OCI-LY7 (cell line): ENCODE data around the gene TRNAU1AP. TPM values are rescaled to one million over a fixed set of nuclear protein-coding genes. Genes with fewer than 3 reads are reported as not detected.

Source experiments
- BruUV-seq: library from RNA; stranded (reverse); fragments of 400-500 nt; replicated peaks from 2 replicates; lab custom pipeline; 2021; lab: Mats Ljungman, UMichigan
- CTCF ChIA-PET: fragments of 300-600 bp; sonication (Branson Sonifier 250); formaldehyde crosslinking; loops from one replicate; lab custom pipeline; 2022; ENCODE audit warnings: antibody characterized with exemption; ENCODE audit not compliant: unreplicated experiment; lab: Charles Lee
- POLR2A ChIA-PET: fragments of 300-600 bp; sonication (Branson Sonifier 250); formaldehyde crosslinking; loops from one replicate; lab custom pipeline; 2022; ENCODE audit warnings: antibody characterized with exemption; lab: Charles Lee
- DNase-seq: peaks from one replicate; pipeline ENCODE4 v3.0.0-alpha.2; 2015; ENCODE audit warnings: low spot score
- H2AFZ ChIP-seq: fragments of 200-600 bp; sonication (generic), shearing (Covaris generic); 2 replicates; pipeline ENCODE4 v1.6.1; 2014; ENCODE audit warnings: mild to moderate bottlenecking, antibody characterized with exemption, low read length, moderate library complexity
- H3K27ac ChIP-seq: fragments of 200-600 bp; sonication (generic); 2 replicates; pipeline ENCODE4 v1.5.1; 2014; ENCODE audit warnings: mixed run types, low read depth, mild to moderate bottlenecking, moderate library complexity, low read length, inconsistent platforms; ENCODE audit not compliant: poor library complexity, severe bottlenecking
- H3K36me3 ChIP-seq: fragments of 200-600 bp; sonication (generic); 2 replicates; pipeline ENCODE4 v1.6.1; 2014; ENCODE audit warnings: mild to moderate bottlenecking, antibody characterized with exemption, low read length, moderate library complexity, mixed read lengths; ENCODE audit not compliant: insufficient read depth
- H3K4me1 ChIP-seq: fragments of 200-600 bp; sonication (generic); 2 replicates; pipeline ENCODE4 v1.5.1; 2014; ENCODE audit warnings: mild to moderate bottlenecking, low read length; ENCODE audit not compliant: insufficient read depth, poor library complexity, severe bottlenecking
- H3K4me2 ChIP-seq: fragments of 200-600 bp; sonication (generic); 2 replicates; pipeline ENCODE4 v1.6.1; 2014; ENCODE audit warnings: mild to moderate bottlenecking, low read length
- H3K4me3 ChIP-seq: fragments of 200-600 bp; sonication (generic); 2 replicates; pipeline ENCODE4 v1.5.1; 2014; ENCODE audit warnings: mild to moderate bottlenecking, low read depth, low read length; ENCODE audit not compliant: poor library complexity, severe bottlenecking
- H3K79me2 ChIP-seq: fragments of 200-600 bp; sonication (generic); 2 replicates; pipeline ENCODE4 v1.6.1; 2016; ENCODE audit warnings: low read depth, mild to moderate bottlenecking, low read length, moderate library complexity, mixed read lengths; ENCODE audit not compliant: insufficient read depth
- H3K9me2 ChIP-seq: fragments of 200-600 bp; sonication (generic); 2 replicates; pipeline ENCODE4 v1.6.1; 2016; ENCODE audit warnings: mild to moderate bottlenecking, low read length, mixed read lengths; ENCODE audit not compliant: insufficient read depth
- H3K9me3 ChIP-seq: fragments of 200-600 bp; sonication (generic); 2 replicates; pipeline ENCODE4 v1.6.1; 2014; ENCODE audit warnings: mild to moderate bottlenecking, mixed run types, low read length, mixed read lengths
- H4K20me1 ChIP-seq: fragments of 200-600 bp; sonication (generic); 2 replicates; pipeline ENCODE4 v1.6.1; 2014; ENCODE audit warnings: mild to moderate bottlenecking, antibody characterized with exemption, low read length, moderate library complexity, mixed read lengths; ENCODE audit not compliant: insufficient read depth
- EZH2phosphoT487 ChIP-seq: fragments of 200-600 bp; sonication (generic); IDR thresholded peaks from 2 replicates; pipeline ENCODE4 v1.6.1; 2018; ENCODE audit warnings: low read depth, borderline replicate concordance, mild to moderate bottlenecking, mixed run types, antibody characterized with exemption, low read length, moderate library complexity, mixed read lengths
- intact Hi-C: fragments of 100-400 bp; cut with micrococcal nuclease; formaldehyde crosslinking; loops from one replicate; pipeline ENCODE4 v1.10.0; 2022; ENCODE audit not compliant: unreplicated experiment
- total RNA-seq, 2 experiments: library from RNA; depleted of rRNA in 1 of 2; stranded (reverse); fragments of >200 nt in 1 of 2; shearing (Covaris generic) in 1 of 2; gene quantifications; 2 replicates each; pipeline ENCODE4 v1.2.3, GENCODE V29; 2014 to 2022
- TF ChIP-seq, protein P1 (sequence below): fragments of 200-600 bp; sonication (generic); conservative IDR thresholded peaks from 2 replicates; pipeline ENCODE4 v1.5.1; 2014; ENCODE audit warnings: mild to moderate bottlenecking, antibody characterized with exemption, low read length, moderate library complexity, mixed read lengths

TRNAU1AP gene
- total RNA-seq, 2 experiments from 2014 or later, result 30.6 to 41.8 TPM

DNA sequence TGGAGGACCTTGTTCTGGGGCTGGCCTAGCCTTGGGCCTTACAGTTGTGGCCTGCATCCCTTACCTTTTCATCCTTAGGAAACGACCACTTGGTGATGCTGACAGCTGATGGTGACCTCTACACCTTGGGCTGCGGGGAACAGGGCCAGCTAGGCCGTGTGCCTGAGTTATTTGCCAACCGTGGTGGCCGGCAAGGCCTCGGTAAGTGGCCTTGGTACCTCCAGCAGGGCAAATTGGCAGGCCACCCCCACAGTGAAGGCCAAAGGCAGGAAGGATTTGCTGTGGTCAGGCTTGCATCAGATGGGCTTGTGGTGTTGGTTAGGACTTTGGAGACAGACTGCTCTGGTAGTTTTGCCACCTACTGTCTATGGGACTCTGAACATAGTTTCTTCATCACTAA lies 17.7 kb upstream of the TRNAU1AP start:
- Histone ChIP-seq H3K79me2 (peaks cover 1% of the 10 kb centered on the region; the same call in 1 of the 2 replicates), H3K9me2 (no peaks in the 10 kb centered on the region), H4K20me1 (no peaks in the 10 kb centered on the region), H3K27ac (no peak overlapping the region), H3K4me1 (no peaks in the 10 kb centered on the region), H3K4me3 (no peak overlapping the region), H3K9me3 (no peaks in the 10 kb centered on the region), H3K4me2 (no peak overlapping the region), H3K36me3 (peaks cover 90% of the 10 kb centered on the region), H2AFZ (no peak overlapping the region)
- intact Hi-C loops, result no loop called here
- TF ChIP-seq, protein P1, sequence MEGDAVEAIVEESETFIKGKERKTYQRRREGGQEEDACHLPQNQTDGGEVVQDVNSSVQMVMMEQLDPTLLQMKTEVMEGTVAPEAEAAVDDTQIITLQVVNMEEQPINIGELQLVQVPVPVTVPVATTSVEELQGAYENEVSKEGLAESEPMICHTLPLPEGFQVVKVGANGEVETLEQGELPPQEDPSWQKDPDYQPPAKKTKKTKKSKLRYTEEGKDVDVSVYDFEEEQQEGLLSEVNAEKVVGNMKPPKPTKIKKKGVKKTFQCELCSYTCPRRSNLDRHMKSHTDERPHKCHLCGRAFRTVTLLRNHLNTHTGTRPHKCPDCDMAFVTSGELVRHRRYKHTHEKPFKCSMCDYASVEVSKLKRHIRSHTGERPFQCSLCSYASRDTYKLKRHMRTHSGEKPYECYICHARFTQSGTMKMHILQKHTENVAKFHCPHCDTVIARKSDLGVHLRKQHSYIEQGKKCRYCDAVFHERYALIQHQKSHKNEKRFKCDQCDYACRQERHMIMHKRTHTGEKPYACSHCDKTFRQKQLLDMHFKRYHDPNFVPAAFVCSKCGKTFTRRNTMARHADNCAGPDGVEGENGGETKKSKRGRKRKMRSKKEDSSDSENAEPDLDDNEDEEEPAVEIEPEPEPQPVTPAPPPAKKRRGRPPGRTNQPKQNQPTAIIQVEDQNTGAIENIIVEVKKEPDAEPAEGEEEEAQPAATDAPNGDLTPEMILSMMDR, result no peak
- no peak for TF ChIP-seq EZH2phosphoT487
- no TSS peak for BruUV-seq
- DNase-seq, result no peak
- ChIA-PET POLR2A (no interaction called here), CTCF (no interaction called here)

DNA sequence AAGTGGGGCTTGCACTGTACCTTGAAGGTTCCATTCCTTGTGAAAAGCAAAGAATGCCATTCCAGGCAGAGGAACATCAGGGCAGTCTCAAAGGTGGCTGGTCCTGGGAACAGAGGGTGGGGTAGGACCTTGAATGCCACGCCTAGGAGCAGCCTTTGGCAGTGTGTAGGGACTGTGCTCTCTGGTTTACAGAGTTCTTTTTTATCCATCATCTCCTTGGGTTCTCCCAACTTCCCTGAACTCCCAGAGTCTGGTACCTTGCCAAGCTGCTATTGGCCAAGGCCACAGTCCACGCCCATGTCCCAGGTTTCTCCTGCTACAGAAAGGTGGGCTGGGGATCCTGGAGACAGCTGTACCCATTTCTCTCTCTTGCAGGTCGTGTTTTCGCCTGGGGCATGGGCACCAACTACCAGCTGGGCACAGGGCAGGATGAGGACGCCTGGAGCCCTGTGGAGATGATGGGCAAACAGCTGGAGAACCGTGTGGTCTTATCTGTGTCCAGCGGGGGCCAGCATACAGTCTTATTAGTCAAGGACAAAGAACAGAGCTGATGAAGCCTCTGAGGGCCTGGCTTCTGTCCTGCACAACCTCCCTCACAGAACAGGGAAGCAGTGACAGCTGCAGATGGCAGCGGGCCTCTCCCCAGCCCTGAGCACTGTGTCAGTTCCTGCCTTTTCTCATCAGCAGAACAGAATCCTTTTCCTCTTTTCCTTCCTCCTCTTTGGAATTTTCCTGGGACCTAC lies 15.3 kb upstream of the TRNAU1AP start:
- H3K9me3 ChIP-seq, result no peaks in the 10 kb centered on the region
- no TSS peak for BruUV-seq
- ChIA-PET POLR2A (no interaction called here), CTCF (no interaction called here)
- peaks cover 74% of the 10 kb centered on the region for H3K36me3 ChIP-seq
- no peak for TF ChIP-seq EZH2phosphoT487
- TF ChIP-seq, protein P1, result no peak
- no peaks in the 10 kb centered on the region for H3K79me2 ChIP-seq
- no peaks in the 10 kb centered on the region for H4K20me1 ChIP-seq
- DNase-seq, result no peak
- H3K4me1 ChIP-seq, result no peaks in the 10 kb centered on the region
- no peak overlapping the region for H3K27ac ChIP-seq
- H3K4me2 ChIP-seq, result no peak overlapping the region
- no peak overlapping the region for H2AFZ ChIP-seq
- no peak overlapping the region for H3K4me3 ChIP-seq
- H3K9me2 ChIP-seq, result no peaks in the 10 kb centered on the region
- intact Hi-C loops, result no loop called here

DNA sequence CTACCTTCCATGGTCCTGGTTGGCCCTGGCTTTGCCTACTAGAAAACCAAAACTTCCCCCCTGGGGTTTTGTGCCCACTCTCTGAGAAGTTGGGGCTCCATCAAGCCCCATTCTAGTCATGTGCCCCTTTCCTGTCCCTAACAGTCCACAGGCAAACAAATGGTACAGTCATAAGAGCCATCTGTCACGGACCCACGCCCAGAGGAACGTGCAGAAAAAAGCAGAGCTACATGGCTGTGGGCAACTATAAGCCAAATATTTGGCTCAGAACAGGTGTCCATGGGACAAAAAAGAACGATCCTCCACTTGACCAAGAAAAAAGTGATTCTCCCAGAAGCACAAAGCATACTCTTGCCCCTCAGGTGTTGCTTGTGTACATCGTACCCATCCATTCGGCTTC lies 14.6 kb upstream of the TRNAU1AP start:
- intact Hi-C loops, result no loop called here
- POLR2A ChIA-PET, result no interaction called here
- DNase-seq, result no peak

More for the DNA sequence above, 14.6 kb upstream of the TRNAU1AP start:
- Histone ChIP-seq H4K20me1 (no peaks in the 10 kb centered on the region), H3K4me1 (no peaks in the 10 kb centered on the region), H3K27ac (no peak overlapping the region), H3K79me2 (no peaks in the 10 kb centered on the region), H3K4me3 (no peak overlapping the region), H3K9me3 (no peaks in the 10 kb centered on the region), H3K36me3 (peaks cover 68% of the 10 kb centered on the region), H3K4me2 (no peak overlapping the region), H3K9me2 (no peaks in the 10 kb centered on the region), H2AFZ (no peak overlapping the region)
- TSS peak; percentile 86 for BruUV-seq
- TF ChIP-seq, protein P1, result no peak
- no peak for TF ChIP-seq EZH2phosphoT487
- CTCF ChIA-PET, result no interaction called here
